Measurements from ENCODE around the gene TRPV5. TPM values are rescaled to one million over a fixed set of nuclear protein-coding genes. Genes with fewer than 3 reads are reported as not detected.
"Not testable (repeated sequence)": the region's sequence is repeated elsewhere in the genome, so short reads cannot be mapped to it uniquely, and the experiment has no call there.

The TRPV5 gene
- not detected for total RNA-seq

DNA sequence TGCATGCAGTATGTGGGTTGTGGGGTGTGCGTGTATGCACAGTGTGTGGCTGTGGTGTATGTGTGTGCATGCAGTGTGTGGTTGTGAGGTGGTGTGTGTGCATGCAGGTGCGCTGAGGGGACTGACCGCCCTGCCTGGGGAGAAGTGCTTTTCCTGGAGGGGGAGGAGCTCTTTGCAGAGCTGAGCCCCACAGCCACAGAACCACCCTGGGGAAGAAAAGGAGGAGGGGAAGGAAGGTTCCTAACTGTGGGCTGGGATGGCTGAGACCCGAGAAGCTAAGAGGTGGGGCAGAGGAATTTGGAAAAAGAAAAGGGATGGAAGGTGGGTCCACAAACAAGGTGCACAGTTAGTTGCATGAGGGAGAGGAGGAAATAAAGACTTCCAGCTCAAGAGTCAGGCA is at the start of gene TRPV5:
Gene TRPV5 (minus strand): TSS at position 123 of the 400 bp plus-strand sequence. CDS start 287 bp downstream, outside the sequence.
- DNase-seq: no peak
- TF ChIP-seq EP300 (IDR thresholded peaks at IDR 0.05) (no peak), POLR2A (IDR thresholded peaks at IDR 0.05) (no peak), POLR2AphosphoS5 (IDR thresholded peaks at IDR 0.05) (no peak)
- TF ChIP-seq, protein P1, sequence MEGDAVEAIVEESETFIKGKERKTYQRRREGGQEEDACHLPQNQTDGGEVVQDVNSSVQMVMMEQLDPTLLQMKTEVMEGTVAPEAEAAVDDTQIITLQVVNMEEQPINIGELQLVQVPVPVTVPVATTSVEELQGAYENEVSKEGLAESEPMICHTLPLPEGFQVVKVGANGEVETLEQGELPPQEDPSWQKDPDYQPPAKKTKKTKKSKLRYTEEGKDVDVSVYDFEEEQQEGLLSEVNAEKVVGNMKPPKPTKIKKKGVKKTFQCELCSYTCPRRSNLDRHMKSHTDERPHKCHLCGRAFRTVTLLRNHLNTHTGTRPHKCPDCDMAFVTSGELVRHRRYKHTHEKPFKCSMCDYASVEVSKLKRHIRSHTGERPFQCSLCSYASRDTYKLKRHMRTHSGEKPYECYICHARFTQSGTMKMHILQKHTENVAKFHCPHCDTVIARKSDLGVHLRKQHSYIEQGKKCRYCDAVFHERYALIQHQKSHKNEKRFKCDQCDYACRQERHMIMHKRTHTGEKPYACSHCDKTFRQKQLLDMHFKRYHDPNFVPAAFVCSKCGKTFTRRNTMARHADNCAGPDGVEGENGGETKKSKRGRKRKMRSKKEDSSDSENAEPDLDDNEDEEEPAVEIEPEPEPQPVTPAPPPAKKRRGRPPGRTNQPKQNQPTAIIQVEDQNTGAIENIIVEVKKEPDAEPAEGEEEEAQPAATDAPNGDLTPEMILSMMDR (IDR thresholded peaks at IDR 0.05): no peak
- no peaks in the 10 kb centered on the region for H3K4me1 ChIP-seq
- no peaks in the 10 kb centered on the region for H3K36me3 ChIP-seq
- no peaks in the 10 kb centered on the region for H3K27me3 ChIP-seq
- H3K9me3 ChIP-seq: no peaks in the 10 kb centered on the region
- no peak within 1 kb of the TSS for H3K4me3 ChIP-seq
- 68 to 73% methylated on average over 4 of the region's 4 CpGs for WGBS, 2 donors
- no peak within 1 kb of the TSS for H3K27ac ChIP-seq
- no peak for ATAC-seq (ENCODE audit: low FRiP score in 2 of 2)

DNA sequence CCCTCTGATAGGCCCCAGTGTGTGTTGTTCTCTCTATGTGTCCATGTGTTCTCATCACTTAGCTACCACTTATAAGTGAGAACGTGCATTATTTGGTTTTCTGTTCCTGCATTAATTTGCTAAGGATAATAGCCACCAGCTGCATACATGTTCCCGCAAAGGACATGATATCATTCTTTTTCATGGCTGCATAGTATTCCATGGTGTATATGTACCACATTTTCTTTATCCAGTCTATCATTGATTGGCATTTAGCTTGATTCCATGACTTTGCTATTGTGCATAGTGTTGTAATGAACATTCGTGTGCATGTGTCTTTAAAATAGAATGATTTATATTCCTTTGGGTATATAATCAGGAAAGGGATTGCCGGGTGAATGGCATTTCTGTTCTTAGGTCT is 44.9 kb upstream of the TRPV5 start:
- not testable (repeated sequence) for H3K4me1 ChIP-seq; H3K36me3 ChIP-seq; H3K4me3 ChIP-seq; H3K27me3 ChIP-seq; H3K9me3 ChIP-seq; H3K27ac ChIP-seq; ATAC-seq (ENCODE audit: low FRiP score in 2 of 2); DNase-seq
- WGBS, 2 donors: 79 to 83% methylated on average over 4 of the region's 4 CpGs

DNA sequence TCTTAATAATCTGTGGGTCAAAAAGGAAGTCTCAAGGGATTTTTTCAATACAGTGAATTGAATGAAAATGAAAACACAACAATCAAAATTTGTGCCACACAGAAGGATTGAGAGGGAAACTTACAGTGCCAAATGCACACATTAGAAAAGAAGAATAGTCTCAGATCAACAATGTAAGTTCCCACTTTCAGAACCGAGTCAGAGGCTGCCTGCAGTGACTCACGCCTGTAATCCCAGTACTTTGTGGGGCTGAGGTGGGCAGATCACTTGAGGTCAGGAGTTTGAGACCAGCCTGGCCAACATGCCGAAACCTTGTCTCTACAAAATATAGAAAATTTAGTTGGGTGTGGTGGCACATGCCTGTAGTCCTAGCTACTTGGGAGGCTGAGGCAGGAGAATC is 41.1 kb upstream of the TRPV5 start:
- WGBS, 2 donors: 78 to 81% methylated on average over 3 of the region's 3 CpGs
- ATAC-seq (ENCODE audit: low FRiP score in 2 of 2): no peak
- no peak overlapping the region for H3K27ac ChIP-seq
- H3K4me1 ChIP-seq: no peaks in the 10 kb centered on the region
- H3K4me3 ChIP-seq: no peak overlapping the region
- DNase-seq: no peak
- TF ChIP-seq EP300 (IDR thresholded peaks at IDR 0.05): no peak
- TF ChIP-seq POLR2AphosphoS5 (IDR thresholded peaks at IDR 0.05): no peak
- TF ChIP-seq, protein P1 (IDR thresholded peaks at IDR 0.05): no peak
- no peak for TF ChIP-seq POLR2A (IDR thresholded peaks at IDR 0.05)
- no peaks in the 10 kb centered on the region for H3K36me3 ChIP-seq
- no peaks in the 10 kb centered on the region for H3K27me3 ChIP-seq
- peaks cover 0 to 5% (median 0%) of the 10 kb centered on the region in 4 donors for H3K9me3 ChIP-seq

DNA sequence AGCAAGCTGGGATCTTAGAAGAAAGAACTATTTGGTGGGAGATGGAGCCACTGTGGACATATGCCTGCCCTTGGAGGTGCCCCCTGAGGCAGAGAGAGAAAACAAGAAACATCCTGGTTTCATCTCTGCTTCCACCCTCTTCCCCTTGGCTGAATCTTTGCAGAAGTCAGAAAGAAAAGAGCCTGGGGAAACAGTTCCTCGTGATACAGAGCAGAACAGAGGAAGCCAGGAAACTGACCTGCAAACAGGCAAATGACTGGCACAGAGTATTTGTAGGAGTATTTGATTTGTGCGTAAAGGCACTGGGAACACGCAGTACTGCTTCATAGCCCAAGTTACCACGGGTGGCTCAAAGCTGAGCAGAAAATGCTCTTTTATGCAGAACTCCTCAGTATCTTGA is 35.6 kb upstream of the TRPV5 start:
- Histone ChIP-seq H3K4me3 (no peak overlapping the region), H3K9me3 (no peaks in the 10 kb centered on the region), H3K4me1 (no peaks in the 10 kb centered on the region), H3K36me3 (no peaks in the 10 kb centered on the region), H3K27me3 (no peaks in the 10 kb centered on the region), H3K27ac (no peak overlapping the region)
- 49 to 52% methylated on average over 4 of the region's 4 CpGs for WGBS, 2 donors
- TF ChIP-seq EP300 (IDR thresholded peaks at IDR 0.05) (no peak), POLR2AphosphoS5 (IDR thresholded peaks at IDR 0.05) (no peak), POLR2A (IDR thresholded peaks at IDR 0.05) (no peak)
- TF ChIP-seq, protein P1 (IDR thresholded peaks at IDR 0.05): no peak
- DNase-seq (no peak), ATAC-seq (ENCODE audit: low FRiP score in 2 of 2) (peak in 1 of 2 donors; percentile 28)

DNA sequence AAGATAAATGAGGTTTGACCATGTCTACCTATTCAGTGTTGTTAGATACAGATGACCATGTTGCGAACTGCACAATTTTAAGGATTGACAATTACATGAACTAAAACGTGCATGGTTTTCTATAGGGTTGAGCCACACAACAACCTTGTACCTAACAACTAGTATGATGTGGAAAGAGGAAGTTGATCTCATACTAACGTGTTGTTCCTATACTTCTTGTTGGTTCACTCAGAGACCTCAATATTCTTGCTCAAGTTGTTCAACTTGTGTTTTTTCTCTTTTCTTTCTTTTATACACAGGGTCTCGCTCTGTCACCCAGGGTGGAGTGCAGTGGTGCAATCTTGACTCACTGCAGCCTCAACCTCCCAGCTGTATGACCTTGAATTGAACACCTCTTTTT is 34.7 kb upstream of the TRPV5 start:
- Histone ChIP-seq H3K4me3 (no peak overlapping the region), H3K27me3 (no peaks in the 10 kb centered on the region), H3K36me3 (no peaks in the 10 kb centered on the region), H3K27ac (no peak overlapping the region), H3K9me3 (no peaks in the 10 kb centered on the region), H3K4me1 (no peaks in the 10 kb centered on the region)
- ATAC-seq (ENCODE audit: low FRiP score in 2 of 2) (no peak), DNase-seq (no peak)
- TF ChIP-seq POLR2A (IDR thresholded peaks at IDR 0.05): no peak
- no peak for TF ChIP-seq POLR2AphosphoS5 (IDR thresholded peaks at IDR 0.05)
- no peak for TF ChIP-seq EP300 (IDR thresholded peaks at IDR 0.05)
- TF ChIP-seq, protein P1 (IDR thresholded peaks at IDR 0.05): no peak
- WGBS, 2 donors: 60 to 76% methylated on average over 4 of the region's 4 CpGs

All from upper lobe of left lung (tissue), 6 donors.